NCI-H526 treated with DMSO at 0.1 percent for 48 hours (cell line): Measurements from ENCODE around the gene SLC10A3.

Experiments used
- DNase-seq: peaks from one replicate; lab custom pipeline; 2025; lab: John Stamatoyannopoulos, UW

The SLC10A3 gene

GRCh38 chrX:154490414-154491083 is at the start of gene SLC10A3:
Gene SLC10A3, minus strand, starts transcription at chrX:154490629. Its CDS starts 1,689 bp downstream, at chrX:154488940.
- peak; percentile 91 for DNase-seq

GRCh38 chrX:154539077-154539476 is 48.6 kb upstream of the SLC10A3 start:
- no peak for DNase-seq

- DNase-seq, result no peak
These were observed 45.5 kb upstream of the SLC10A3 start for GRCh38 chrX:154535892-154536291.

GRCh38 chrX:154534526-154535322 is 44.3 kb upstream of the SLC10A3 start:
- DNase-seq, result peak; percentile 54

- no peak for DNase-seq
These were observed 42.3 kb upstream of the SLC10A3 start for GRCh38 chrX:154532690-154533089.

- DNase-seq, result no peak
These were observed 41.2 kb upstream of the SLC10A3 start for GRCh38 chrX:154531626-154532025.

- no peak for DNase-seq
These were observed 39.9 kb upstream of the SLC10A3 start for GRCh38 chrX:154530286-154530685.

- no peak for DNase-seq
These were observed 38.8 kb upstream of the SLC10A3 start for GRCh38 chrX:154529206-154529612.

GRCh38 chrX:154526901-154527675 is 36.7 kb upstream of the SLC10A3 start:
- peak; percentile 75 for DNase-seq

GRCh38 chrX:154525606-154526490 is 35.4 kb upstream of the SLC10A3 start:
- DNase-seq, result no peak

GRCh38 chrX:154519389-154519788 is 29.0 kb upstream of the SLC10A3 start:
- no peak for DNase-seq

GRCh38 chrX:154517101-154517781 is 26.8 kb upstream of the SLC10A3 start:
- DNase-seq, result no peak

- no peak for DNase-seq
These were observed 26.2 kb upstream of the SLC10A3 start for GRCh38 chrX:154516656-154517100.

- peak; percentile 94 for DNase-seq
These were observed 25.7 kb upstream of the SLC10A3 start, which contains the start of gene FAM3A for GRCh38 chrX:154515966-154516655. Gene FAM3A, minus strand, starts transcription at chrX:154516232. Its CDS starts 460 bp downstream, at chrX:154515772.

GRCh38 chrX:154515090-154515965 is 24.9 kb upstream of the SLC10A3 start:
- DNase-seq, result peak; percentile 10

- DNase-seq, result no peak
These were observed 23.3 kb upstream of the SLC10A3 start for GRCh38 chrX:154513716-154514115.

GRCh38 chrX:154512879-154513553 is 22.6 kb upstream of the SLC10A3 start:
- no peak for DNase-seq

GRCh38 chrX:154511761-154512160 is 21.3 kb upstream of the SLC10A3 start:
- DNase-seq, result no peak

GRCh38 chrX:154509455-154509854 is 19.0 kb upstream of the SLC10A3 start:
- DNase-seq, result no peak
